Sigmoid colon (tissue), 3 donors: Measurements from ENCODE around the gene RIOK1.

ENCODE experiments used
- CTCF ChIP-seq, 4 experiments: fragments of 450-650 bp in 3 of 4; fragments of 200-600 bp in 1 of 4; IDR thresholded peaks; one replicate each; pipeline ENCODE4 v1.5.1; 2016 to 2019; ENCODE audit warnings: antibody characterized with exemption in 4 of 4, mild to moderate bottlenecking in 3 of 4, moderate library complexity in 2 of 4
- POLR2A ChIP-seq, 2 donors: fragments of 450-650 bp; IDR thresholded peaks; one replicate each; pipeline ENCODE4 v1.6.1; 2016; ENCODE audit warnings: antibody characterized with exemption in 2 of 2, mild to moderate bottlenecking in 2 of 2, moderate library complexity in 2 of 2

- no peak for TF ChIP-seq CTCF (IDR thresholded peaks at IDR 0.05)
- TF ChIP-seq POLR2A (IDR thresholded peaks at IDR 0.05) = no peak
Observed at GRCh38 chr6:7392402-7392801, 2.8 kb downstream of the RIOK1 start.
